GM23248 (cell line): ENCODE results near the gene PCDH1.

Experiments used
- EZH2 ChIP-seq: fragments of 200-600 bp; sonication (generic); IDR thresholded peaks from 2 replicates; pipeline ENCODE4 v1.6.1; 2018; ENCODE audit warnings: antibody characterized with exemption, mild to moderate bottlenecking; ENCODE audit not compliant: insufficient read depth, poor library complexity, severe bottlenecking
- EZH2phosphoT487 ChIP-seq: fragments of 200-600 bp; sonication (generic); IDR thresholded peaks from 2 replicates; pipeline ENCODE4 v1.6.1; 2018; ENCODE audit warnings: antibody characterized with exemption, moderate library complexity, mild to moderate bottlenecking, low read depth; ENCODE audit not compliant: insufficient read depth

DNA sequence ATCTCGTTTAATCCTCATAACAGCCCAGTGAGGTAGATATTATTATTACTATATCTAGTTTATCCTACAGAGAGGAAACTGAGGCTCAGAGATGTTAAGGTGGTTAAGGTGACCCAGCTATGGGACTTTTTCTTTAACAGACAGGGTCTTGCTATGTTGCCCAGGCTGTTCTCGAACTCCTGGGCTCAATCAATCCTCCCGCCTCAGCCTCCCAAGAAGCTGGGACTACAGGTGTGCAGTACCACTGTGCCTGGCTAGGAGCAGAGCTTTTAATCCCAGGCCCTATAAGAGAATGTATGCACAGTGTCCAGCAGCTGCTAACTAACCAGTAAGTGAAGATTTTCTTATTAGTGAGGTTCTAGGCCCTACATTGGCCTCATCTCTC is 62.4 kb downstream of the PCDH1 start:
- TF ChIP-seq EZH2phosphoT487: no peak
- no peak for TF ChIP-seq EZH2
